ENCODE data around the gene SFXN4.

The SFXN4 gene

DNA sequence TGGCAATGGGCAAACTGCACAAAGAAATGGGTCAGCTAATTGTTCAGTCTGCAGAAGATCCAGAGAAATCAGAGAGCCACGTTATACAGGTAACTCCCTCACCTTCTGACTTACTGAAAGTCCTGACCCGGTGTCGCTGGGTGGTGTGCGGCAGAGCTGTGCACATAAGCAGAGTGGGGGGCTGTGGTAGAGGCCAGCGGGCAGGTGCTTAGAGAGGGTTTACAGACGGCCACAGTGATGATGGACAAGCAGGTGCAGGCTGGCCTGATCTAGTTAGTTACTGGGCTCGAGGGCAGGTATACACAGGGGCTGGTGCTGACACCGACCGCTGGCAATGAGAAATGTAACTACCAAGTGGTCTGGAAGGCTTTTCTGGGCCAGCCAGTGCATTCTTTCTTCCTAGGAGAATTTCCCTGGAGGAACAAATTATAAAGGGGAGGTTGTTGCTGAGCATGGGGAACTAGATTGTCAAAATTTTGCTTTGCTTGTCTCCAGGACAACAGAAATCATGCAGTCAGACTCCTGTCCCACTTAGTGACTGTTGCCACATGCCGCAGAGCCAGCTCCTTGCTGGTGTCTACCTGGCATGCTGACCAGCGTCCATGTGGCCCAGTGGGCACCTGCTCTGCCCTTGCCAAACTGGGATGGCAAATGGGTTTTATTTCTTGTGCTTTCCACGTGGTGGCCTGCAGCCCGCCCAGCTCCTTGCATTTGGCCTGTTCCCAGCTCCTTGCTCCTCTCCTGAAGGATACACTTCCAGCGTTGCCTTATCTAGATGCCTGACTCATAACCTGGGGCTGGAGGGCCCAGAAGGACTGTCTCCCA, 32.8 kb downstream of the SFXN4 start:
- Histone ChIP-seq H3K27ac (ENCODE audit: low read depth, low read length) (no peak overlapping the region), H3K4me1 (ENCODE audit: control insufficient read depth, insufficient read depth, low read length) (no peaks in the 10 kb centered on the region), H3K4me3 (ENCODE audit: low read length) (no peak overlapping the region)

DNA sequence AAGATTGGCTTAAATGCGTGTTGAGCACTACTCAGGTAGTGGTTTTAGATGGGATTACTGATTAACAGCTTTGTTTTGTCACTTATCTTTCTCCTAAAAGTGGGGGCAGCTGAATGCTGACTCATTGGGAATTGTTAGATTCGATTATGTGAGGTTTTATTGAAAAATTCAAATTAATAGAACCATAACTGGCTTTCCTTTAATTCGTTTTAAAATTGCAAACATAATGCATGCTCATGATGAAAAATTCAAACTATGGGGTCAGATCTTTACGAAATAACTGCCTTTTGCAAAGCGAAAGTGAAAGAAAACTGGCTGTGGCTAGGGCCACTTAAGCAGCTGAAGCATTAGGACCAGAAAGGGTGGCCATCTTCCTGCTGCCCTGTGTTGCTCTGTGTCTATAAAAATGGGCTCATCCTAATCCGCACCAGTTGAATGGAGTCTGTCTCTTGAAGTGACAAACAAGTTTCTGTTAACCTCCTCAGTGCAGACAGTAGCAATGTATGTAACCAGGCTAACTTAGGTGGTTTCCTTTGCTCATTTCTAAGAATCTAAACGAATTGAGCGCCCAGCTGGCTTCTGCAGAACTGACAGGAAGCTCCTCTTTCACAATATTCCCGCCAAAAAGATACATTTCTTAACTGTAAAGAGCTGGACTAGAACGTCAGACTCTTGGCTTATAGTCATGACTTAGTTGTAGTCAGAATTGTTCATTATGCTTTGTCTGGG, 33.8 kb downstream of the SFXN4 start:
- H3K27me3 ChIP-seq (ENCODE audit: control insufficient read depth, insufficient read depth, low read length): no peaks in the 10 kb centered on the region
- peak overlapping the region; percentile 52 for H3K4me3 ChIP-seq (ENCODE audit: low read length)
- H3K27ac ChIP-seq (ENCODE audit: low read depth, low read length): no peak overlapping the region
- peaks cover 17% of the 10 kb centered on the region for H3K36me3 ChIP-seq (ENCODE audit: control insufficient read depth, insufficient read depth, low read length)
- H3K4me1 ChIP-seq (ENCODE audit: control insufficient read depth, insufficient read depth, low read length): no peaks in the 10 kb centered on the region
- peak overlapping the region; percentile 10 for H3K9ac ChIP-seq (ENCODE audit: low read length)

More for the DNA sequence above, 32.8 kb downstream of the SFXN4 start:
- H3K27me3 ChIP-seq (ENCODE audit: control insufficient read depth, insufficient read depth, low read length): no peaks in the 10 kb centered on the region
- H3K36me3 ChIP-seq (ENCODE audit: control insufficient read depth, insufficient read depth, low read length): peaks cover 15% of the 10 kb centered on the region
- H3K9ac ChIP-seq (ENCODE audit: low read length): no peak overlapping the region

DNA sequence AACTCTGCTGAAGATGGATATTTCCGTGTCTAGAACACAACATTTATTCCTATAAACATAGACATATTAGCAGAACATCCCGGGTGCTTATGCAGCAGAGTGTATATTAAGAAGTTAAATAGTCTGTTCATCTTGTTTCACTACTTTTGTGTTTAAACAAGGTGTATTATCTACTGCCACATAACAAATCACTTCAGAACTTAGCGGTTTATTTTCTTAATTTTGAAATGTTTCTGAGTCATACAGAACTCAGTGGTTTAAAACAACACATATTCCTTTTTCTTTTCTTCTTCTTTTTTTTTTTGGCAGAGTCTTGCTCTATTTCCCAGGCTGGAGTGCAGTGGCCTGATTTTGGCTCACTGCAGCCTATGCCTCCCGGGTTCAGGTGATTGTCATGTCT, 35.8 kb downstream of the SFXN4 start:
- Histone ChIP-seq H3K36me3 (ENCODE audit: control insufficient read depth, insufficient read depth, low read length) (peaks cover 22% of the 10 kb centered on the region), H3K9ac (ENCODE audit: low read length) (no peak overlapping the region), H3K27ac (ENCODE audit: low read depth, low read length) (no peak overlapping the region), H3K4me3 (ENCODE audit: low read length) (no peak overlapping the region), H3K4me1 (ENCODE audit: control insufficient read depth, insufficient read depth, low read length) (no peaks in the 10 kb centered on the region), H3K27me3 (ENCODE audit: control insufficient read depth, insufficient read depth, low read length) (no peaks in the 10 kb centered on the region)

DNA sequence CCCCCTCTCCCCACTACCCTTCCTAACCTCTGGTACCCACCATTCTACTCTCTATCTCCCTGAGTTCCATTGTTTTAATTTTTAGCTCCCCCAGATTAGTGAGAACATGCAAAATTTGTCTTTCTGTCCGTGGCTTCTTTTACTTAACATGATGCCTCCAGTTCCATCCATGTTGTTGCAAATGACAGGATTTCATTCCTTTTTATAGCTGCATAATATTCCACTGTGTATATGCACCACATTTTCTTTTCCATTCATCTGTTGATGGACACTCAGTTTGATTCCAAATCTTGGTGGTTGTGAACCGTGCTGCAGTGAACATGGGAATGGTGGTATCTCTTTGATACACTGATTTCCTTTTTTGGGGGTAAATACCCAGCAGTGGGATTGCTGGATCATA, 39.6 kb downstream of the SFXN4 start:
- Histone ChIP-seq H3K36me3 (ENCODE audit: control insufficient read depth, insufficient read depth, low read length) (peaks cover 12% of the 10 kb centered on the region), H3K4me3 (ENCODE audit: low read length) (no peak overlapping the region), H3K4me1 (ENCODE audit: control insufficient read depth, insufficient read depth, low read length) (no peaks in the 10 kb centered on the region), H3K9ac (ENCODE audit: low read length) (no peak overlapping the region), H3K27me3 (ENCODE audit: control insufficient read depth, insufficient read depth, low read length) (no peaks in the 10 kb centered on the region), H3K27ac (ENCODE audit: low read depth, low read length) (no peak overlapping the region)

DNA sequence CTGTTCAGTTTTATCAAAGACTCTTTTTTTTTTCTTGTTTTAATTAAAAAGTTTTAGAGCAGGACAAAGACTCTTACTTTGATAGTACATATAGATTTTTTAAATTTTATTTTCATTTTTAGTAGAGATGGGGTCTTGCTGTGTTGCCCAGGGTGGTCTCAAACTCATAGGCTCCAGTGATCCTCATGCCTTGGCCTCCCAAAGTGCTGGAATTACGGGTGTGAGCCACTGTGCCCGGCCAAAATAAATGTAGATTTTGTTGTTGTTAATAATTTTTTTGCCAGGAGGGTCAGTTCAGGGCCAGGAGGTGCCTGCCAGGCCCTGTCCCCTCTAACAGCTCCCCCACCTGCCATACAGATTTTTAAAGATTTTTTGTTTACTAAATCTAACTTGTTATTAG, 44.6 kb downstream of the SFXN4 start:
- H3K4me1 ChIP-seq (ENCODE audit: control insufficient read depth, insufficient read depth, low read length): no peaks in the 10 kb centered on the region
- no peak overlapping the region for H3K9ac ChIP-seq (ENCODE audit: low read length)
- peaks cover 5% of the 10 kb centered on the region for H3K36me3 ChIP-seq (ENCODE audit: control insufficient read depth, insufficient read depth, low read length)
- H3K27me3 ChIP-seq (ENCODE audit: control insufficient read depth, insufficient read depth, low read length): no peaks in the 10 kb centered on the region
- no peak overlapping the region for H3K27ac ChIP-seq (ENCODE audit: low read depth, low read length)
- no peak overlapping the region for H3K4me3 ChIP-seq (ENCODE audit: low read length)

DNA sequence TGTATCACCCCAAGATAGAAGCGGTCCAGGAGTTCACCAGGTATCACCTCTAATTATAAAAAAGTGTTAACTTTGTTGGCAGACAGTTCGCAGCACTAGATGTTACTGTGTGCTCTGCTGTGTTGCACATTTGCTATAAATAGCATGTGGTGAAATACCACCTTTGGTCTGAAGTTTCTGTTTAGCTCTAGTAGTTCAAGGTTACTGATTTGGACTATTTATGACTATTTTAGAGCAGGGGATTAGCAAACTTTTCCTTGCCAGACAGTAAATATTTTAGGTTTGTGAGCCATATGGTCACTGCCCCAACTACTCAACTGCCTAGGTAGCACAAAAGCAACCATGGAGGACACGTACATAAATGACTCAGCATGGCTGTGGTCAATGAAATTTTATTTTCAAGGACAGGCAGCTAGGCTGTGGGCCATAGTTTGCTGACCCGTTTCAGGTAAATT, 45.1 kb downstream of the SFXN4 start:
- no peak overlapping the region for H3K4me3 ChIP-seq (ENCODE audit: low read length)
- H3K9ac ChIP-seq (ENCODE audit: low read length): no peak overlapping the region
- H3K4me1 ChIP-seq (ENCODE audit: control insufficient read depth, insufficient read depth, low read length): no peaks in the 10 kb centered on the region
- peaks cover 4% of the 10 kb centered on the region for H3K36me3 ChIP-seq (ENCODE audit: control insufficient read depth, insufficient read depth, low read length)
- H3K27me3 ChIP-seq (ENCODE audit: control insufficient read depth, insufficient read depth, low read length): no peaks in the 10 kb centered on the region
- no peak overlapping the region for H3K27ac ChIP-seq (ENCODE audit: low read depth, low read length)

DNA sequence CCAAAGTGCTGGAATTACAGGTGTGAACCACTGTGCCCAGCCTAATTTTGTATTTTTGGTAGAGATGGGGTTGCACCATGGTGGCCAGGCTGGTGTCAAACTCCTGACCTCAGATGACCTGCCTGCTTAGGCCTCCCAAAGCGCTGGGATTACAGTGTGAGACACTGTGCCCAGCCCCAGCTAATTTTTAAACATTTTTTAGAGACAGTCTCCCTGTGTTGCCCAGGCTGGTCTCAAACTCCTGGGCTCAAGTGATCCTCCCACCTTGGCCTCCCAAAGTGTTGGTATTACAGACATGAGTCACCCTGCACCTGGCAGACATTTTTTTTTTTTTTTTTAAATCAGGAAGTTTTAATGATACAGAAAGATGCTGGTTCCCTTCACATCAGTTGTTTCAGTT, 46.1 kb downstream of the SFXN4 start:
- Histone ChIP-seq H3K4me1 (ENCODE audit: control insufficient read depth, insufficient read depth, low read length) (peaks cover 2% of the 10 kb centered on the region), H3K27me3 (ENCODE audit: control insufficient read depth, insufficient read depth, low read length) (no peaks in the 10 kb centered on the region), H3K9ac (ENCODE audit: low read length) (no peak overlapping the region), H3K4me3 (ENCODE audit: low read length) (no peak overlapping the region), H3K27ac (ENCODE audit: low read depth, low read length) (no peak overlapping the region), H3K36me3 (ENCODE audit: control insufficient read depth, insufficient read depth, low read length) (peaks cover 2% of the 10 kb centered on the region)

DNA sequence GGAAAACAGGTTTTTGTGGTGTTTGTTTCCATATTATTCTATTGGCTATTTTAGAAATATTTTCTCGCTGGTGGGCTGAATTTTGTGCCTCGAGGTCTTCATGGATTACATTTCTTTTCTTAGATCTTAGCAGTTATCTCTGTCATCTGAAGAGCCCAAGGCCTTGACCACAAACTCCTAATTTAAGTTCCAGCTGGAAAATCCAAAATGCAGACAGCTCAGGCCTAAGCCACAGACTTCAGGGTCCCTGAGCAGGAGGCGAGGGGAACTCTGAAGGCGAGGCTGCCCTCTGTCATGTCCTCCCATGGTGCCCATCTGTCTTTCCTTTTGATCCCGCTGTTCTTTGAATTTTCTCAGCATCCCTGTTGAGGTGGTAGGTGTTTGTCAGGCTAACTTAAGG, 47.3 kb downstream of the SFXN4 start:
- Histone ChIP-seq H3K9ac (ENCODE audit: low read length) (no peak overlapping the region), H3K27ac (ENCODE audit: low read depth, low read length) (no peak overlapping the region), H3K36me3 (ENCODE audit: control insufficient read depth, insufficient read depth, low read length) (peaks cover 2% of the 10 kb centered on the region), H3K4me3 (ENCODE audit: low read length) (no peak overlapping the region), H3K27me3 (ENCODE audit: control insufficient read depth, insufficient read depth, low read length) (no peaks in the 10 kb centered on the region), H3K4me1 (ENCODE audit: control insufficient read depth, insufficient read depth, low read length) (peaks cover 7% of the 10 kb centered on the region)

DNA sequence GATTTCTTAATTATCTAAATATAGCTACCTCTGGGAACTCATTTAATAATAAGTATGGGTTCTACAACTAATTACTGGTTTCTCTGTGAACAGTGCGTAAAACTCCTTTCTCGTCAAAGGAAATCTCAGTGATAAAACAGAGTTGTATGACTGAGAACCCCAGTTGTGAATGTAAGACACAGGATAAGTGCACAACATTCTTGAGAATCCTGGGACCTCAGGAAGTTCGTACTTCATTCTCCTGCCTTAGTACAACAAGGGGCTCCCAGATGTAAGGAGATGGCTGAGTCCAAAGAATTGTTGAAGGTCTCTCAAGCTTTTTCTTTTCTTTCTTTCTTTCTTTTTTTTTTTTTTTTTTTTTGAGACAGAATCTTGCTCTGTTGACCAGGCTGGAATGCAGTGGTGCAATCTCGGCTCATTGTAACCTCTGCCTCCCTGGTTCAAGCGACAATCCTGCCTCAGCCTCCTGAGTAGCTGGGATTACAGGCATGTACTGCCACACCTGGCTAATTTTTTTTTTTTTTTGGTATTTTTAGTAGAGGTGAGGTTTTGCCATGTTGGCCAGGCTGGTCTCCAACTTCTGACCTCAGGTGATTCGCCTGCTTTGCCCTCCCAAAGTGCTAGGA, 49.1 kb downstream of the SFXN4 start:
- peaks cover 7% of the 10 kb centered on the region for H3K36me3 ChIP-seq (ENCODE audit: control insufficient read depth, insufficient read depth, low read length)
- no peak overlapping the region for H3K9ac ChIP-seq (ENCODE audit: low read length)
- no peaks in the 10 kb centered on the region for H3K27me3 ChIP-seq (ENCODE audit: control insufficient read depth, insufficient read depth, low read length)
- no peak overlapping the region for H3K4me3 ChIP-seq (ENCODE audit: low read length)
- H3K27ac ChIP-seq (ENCODE audit: low read depth, low read length): no peak overlapping the region
- H3K4me1 ChIP-seq (ENCODE audit: control insufficient read depth, insufficient read depth, low read length): peaks cover 7% of the 10 kb centered on the region

DNA sequence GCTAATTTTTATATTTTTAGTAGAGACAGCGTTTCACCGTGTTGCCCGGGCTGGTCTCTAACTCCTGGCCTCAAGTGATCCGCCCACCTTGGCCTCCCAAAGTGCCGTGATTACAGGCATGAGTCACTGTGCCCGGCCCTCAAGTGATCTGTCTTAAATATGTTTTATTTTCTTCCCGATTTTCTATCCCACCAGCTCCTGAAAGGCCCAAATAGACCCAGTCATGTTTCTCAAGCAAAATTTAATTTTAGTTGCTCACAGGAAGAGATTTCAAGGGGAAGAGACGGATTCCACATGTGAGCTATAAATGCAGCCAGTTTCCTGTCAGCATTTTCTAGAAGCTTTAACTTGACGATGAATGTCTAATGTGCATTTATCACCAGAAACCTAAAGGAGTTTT, 49.6 kb downstream of the SFXN4 start:
- H3K36me3 ChIP-seq (ENCODE audit: control insufficient read depth, insufficient read depth, low read length): peaks cover 7% of the 10 kb centered on the region
- peak overlapping the region; percentile 24 for H3K27ac ChIP-seq (ENCODE audit: low read depth, low read length)
- no peaks in the 10 kb centered on the region for H3K27me3 ChIP-seq (ENCODE audit: control insufficient read depth, insufficient read depth, low read length)
- H3K4me3 ChIP-seq (ENCODE audit: low read length): no peak overlapping the region
- H3K4me1 ChIP-seq (ENCODE audit: control insufficient read depth, insufficient read depth, low read length): peaks cover 7% of the 10 kb centered on the region
- H3K9ac ChIP-seq (ENCODE audit: low read length): no peak overlapping the region

DNA sequence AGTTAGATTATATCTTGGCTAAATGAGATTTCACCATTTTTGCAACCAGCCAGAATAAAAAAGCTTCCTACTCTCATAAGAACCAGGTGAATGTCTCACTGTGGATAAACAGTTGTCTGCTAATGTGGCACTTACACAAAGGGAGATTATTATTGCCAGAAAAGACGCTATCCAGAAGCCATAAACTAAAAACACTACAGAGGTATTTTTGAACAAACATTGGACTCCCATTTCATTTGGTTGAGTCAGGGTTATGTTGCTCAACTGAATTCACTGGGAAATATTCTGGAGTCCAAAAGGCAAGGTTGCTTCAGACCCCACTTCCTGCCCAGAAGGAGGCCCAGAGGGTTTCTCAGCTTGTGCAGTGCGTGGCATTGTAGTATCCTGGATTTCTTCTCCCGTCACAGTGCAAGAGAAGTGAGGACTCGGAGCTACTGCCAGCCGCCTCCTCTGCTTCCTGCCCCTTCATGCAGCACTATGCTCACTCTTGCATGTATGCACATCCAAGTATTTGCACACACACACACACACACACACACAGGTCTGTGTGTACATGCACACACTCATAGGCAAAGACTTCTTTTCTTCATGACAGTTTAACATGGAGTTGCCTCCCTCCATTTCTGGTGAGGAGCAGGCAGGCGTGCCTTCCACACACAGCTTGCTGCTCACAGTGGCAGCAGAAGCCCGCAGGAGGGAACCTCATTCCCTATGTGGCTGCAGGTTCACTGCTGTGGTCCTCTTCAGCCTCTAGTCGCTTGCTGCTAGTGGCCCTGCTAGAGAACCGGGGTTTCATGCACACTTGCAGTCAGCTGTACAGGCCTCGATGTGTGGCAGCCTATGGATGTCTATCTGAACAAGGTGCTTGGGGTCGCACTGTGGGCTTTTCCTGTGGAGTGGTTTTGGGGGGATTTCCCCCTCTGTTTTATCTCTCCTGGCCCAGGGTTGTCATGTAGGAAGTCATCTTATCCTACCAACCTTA, 51.5 kb downstream of the SFXN4 start:
- Histone ChIP-seq H3K27me3 (ENCODE audit: control insufficient read depth, insufficient read depth, low read length) (no peaks in the 10 kb centered on the region), H3K4me1 (ENCODE audit: control insufficient read depth, insufficient read depth, low read length) (peaks cover 7% of the 10 kb centered on the region), H3K36me3 (ENCODE audit: control insufficient read depth, insufficient read depth, low read length) (peaks cover 5% of the 10 kb centered on the region), H3K27ac (ENCODE audit: low read depth, low read length) (peak overlapping the region; percentile 57), H3K9ac (ENCODE audit: low read length) (no peak overlapping the region), H3K4me3 (ENCODE audit: low read length) (no peak overlapping the region)

Measured in rectal smooth muscle tissue (tissue), 1 donor.